HG02938 (cell line): Measurements from ENCODE around the gene TECR.
A peak's percentile ranks its signal among the peaks of the same experiment; 100 is the strongest.
"Not testable (repeated sequence)": the region's sequence is repeated elsewhere in the genome, so short reads cannot be mapped to it uniquely, and the experiment has no call there.

Experiments
- ATAC-seq: cut with Tn5 transposase; IDR thresholded peaks from one replicate; pipeline ENCODE4 v1.9.1; 2021; ENCODE audit warnings: mild to moderate bottlenecking, moderate library complexity; ENCODE audit not compliant: unreplicated experiment

TECR gene, protein sequence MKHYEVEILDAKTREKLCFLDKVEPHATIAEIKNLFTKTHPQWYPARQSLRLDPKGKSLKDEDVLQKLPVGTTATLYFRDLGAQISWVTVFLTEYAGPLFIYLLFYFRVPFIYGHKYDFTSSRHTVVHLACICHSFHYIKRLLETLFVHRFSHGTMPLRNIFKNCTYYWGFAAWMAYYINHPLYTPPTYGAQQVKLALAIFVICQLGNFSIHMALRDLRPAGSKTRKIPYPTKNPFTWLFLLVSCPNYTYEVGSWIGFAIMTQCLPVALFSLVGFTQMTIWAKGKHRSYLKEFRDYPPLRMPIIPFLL

DNA sequence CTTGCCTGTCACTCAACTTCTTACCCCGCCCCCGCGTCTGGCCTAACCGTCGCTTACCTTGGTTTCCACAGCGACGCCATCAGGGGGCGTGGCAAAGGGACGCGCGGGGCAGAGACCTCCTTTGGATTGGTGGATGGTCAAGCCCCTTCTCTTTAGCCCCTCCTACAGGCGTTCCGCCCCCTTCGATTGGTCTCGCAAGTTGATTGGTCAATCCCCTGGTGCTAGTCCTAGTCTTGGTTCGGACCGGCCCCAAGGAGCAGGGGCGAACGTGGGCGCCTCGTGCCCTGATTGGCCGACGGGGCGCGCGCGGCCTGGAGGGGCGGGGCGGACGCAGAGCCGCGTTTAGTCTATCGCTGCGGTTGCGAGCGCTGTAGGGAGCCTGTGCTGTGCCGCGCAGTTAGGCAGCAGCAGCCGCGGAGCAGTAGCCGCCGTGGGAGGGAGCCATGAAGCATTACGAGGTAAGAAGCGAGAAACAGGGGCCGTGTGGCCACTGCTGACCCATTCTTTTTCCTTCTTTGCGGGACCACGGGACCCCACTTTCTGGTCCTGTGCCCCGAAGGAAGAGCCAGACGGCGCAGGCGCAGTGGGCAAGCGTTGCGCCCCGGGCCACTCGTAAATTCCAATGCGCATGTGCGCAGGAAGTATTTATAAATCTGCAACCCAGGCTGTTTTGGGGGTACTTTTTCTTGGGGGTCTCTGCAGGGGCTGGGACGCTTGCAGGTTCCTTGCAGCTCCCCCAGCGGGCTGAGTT, at the start of gene TECR:
TECR (plus strand) TSS at position 341 of the 751 bp plus-strand sequence; CDS start at position 444, 103 bp downstream.
- peak; percentile 95 for ATAC-seq

DNA sequence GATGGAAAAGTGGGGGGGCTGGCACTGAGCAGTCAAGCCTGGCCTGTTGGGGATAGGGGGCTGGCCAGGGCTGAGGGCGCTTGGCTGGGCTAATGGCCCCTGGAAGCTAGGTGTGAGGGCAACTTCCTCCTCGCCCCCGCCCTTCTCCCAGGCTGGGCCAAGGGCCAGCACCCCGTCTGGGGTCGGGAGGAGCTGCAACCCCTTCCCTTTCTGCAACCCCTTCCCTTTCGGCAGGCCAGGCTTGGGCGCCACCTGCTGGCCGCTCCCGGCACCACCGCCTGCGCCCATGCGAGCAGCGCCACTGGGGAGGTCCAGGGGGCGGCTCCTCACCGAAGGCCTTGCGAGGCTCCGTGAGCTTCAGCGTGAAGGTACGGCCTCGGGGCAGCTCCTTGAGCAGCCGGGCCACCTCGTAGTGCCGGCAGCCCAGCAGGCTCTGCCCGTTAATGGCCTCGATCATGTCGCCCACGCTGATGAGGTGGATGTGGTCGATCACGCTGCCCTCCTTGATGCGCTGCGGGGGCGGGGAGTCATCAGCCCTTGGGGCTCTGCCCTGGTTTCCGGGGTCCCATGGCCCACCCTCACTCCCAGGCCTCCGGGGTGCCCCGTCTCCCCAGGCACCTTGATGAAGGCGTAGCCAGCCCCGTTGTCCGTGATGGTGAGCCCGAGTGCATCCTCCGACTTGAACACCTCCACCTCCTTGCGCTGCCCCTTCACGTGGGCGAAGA, 49.3 kb upstream of the TECR start:
- no peak for ATAC-seq

DNA sequence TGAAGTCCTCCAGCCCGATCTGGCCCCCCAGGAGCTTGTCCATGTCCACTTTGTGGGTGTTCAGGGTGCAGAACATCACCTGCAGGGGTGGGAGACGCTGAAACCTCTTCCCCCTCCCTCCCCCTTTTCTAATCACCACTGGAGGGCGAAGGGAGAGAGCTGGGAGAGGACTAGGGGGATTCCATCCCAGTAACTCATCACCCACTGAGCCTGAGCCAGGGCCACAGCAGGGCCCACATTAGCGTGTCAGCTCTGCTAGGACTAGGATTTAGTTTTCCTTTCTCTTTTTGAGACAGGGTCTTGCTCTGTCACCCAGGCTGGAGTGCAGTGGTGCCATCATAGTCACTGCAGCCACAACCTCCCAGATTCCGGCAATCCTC, 48.7 kb upstream of the TECR start:
- no peak for ATAC-seq

DNA sequence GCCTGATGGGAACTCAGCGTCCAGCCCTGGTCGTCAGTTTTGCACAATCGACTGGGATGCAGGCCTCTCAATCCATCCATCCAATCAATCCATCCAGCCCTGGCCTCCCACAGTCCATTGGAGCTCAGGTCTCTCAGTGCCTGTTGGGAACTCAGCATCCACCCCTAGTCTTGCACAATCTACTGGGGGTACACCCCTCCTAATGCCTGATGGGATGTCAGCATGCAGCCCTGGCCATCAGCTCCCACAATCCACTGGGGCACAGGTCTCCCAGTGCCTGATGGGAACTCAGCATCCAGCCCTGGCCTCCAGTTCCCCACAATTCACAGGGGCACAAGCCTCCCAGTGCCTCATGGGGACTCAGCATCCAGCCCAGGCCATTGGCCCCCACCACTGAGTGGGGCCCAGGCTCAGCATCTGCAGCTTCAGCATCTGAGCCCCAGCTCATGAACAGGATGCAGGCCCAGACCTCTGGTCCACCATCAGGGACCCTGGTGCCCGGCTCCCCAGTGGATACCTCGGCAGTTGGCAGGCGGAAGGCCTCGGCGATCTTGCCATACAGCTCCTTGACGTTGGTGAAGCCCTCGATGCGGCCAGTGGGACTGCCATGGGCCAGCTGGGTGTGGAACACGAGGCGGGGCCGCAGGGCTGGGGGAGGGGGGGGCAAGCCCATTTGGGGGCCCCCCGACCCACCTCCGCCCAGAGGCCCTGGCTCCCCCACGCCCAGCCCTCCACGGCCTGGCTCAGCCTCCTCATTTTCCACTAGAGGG, 47.0 kb upstream of the TECR start:
- ATAC-seq = no peak

DNA sequence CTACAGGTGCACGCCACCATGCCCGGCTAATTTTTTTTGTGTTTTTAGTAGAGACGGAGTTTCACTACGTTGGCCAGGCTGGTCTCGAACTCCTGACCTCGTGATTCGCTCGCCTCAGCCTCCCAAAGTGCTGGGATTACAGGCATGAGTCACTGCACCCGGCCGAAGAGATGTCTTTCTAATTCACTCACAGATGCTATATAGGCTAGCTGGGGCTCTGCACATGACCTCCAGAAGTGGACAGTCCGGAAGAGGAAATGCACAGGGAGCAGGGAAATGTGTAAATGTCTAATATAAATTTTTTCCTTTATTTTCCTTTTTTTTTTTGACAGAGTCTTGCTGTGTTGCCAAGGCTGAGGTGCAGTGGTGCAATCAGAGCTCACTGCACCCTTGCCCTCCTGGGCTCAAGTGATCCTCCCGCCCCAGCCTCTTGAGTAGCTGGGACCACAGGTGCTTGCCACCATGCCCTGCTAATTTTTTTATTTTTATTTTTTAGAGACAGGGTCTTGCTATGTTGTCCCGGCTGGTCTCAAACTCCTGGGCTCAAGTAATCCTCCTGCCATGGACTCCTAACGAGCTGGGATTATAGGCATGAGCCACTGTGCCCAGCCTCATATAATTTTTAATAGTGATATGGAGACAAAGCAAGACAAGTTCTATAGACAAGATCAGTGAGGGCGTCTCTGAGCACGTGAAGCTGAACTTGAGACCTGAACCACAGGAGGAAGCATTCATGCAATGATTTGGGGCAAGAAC, 41.8 kb upstream of the TECR start:
- ATAC-seq = no peak

DNA sequence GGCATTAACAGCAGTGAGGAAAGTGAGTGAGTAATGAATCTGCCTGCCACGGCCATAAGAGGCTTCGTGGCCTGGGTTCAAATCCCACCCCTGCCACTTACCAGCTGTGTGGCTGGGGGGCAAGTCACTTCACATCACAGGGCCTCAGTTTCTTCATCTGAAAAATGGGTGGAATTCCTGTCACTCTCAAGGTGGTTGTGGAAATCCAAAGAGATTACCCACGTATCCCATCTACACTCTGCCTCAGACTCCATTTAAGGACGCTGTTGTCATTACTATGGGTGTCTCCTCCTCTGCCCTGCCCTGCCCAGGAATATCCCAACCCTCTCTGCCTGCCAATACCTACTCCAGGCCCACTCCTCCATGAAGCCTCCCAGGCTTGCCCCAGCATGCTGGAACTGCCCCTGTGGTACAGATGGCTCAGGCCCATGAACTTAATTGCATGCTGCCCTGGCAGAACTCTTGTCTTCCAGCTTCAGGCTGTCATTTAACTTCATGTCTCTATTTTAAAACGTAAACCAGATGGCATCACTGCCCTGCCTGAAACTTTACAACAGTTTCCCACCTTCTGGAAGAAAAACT, 36.5 kb upstream of the TECR start:
- no peak for ATAC-seq

DNA sequence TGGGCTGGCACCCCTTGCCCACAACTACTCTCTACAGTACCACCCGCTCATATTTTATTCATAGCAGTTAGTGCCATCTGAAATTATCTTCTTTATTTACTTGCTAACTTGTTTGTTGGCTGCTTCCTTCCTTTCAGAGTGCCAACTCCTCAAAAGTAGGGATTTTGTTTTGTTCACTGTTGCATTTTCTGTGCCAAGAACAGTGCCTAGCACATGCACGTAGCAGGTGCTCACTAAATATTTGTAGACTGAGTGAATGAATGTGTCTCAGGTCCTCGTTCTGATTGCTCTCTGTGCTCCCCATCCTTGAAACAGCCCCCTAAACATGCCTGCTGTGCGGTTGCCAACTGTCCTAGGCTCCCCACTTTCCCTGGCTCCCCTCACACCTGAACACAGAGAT, 35.0 kb upstream of the TECR start:
- no peak for ATAC-seq

DNA sequence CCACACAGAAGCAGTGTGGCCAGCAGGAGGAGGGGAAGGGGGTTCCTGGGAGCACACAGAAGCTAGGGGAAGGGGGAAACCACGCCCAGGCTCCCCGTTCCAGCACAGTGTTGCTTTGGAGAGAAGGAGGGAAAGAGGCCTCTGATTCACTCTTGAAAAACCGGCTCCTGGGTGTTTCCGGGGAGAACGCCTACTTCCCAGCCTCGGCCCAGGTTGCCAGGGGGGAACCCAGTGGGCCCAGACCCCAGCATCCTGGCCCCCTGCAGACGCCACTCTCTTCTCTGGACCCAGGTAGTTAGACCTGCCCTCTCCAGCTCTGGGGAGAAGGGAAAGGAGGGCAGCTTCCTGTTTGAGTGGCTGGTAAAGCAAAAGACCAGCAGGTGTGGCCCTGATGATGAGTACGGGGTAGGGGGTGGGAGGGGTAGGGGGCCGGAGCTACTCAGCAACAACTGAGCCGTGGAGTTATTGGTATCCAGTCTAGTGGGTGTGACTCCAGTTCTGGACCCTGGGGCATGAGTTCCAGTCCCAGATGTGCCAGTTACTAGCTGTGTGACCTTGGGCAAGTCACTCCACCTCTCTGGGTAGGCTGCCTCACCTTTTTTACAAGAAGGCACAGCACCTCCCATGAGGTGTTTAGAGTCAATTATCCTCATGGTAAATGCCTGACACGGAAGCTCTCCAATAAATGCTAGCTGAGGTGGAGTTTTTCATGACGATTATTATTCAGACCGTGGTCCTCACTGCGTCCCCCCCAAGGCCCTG, 34.3 kb upstream of the TECR start:
- ATAC-seq = no peak

DNA sequence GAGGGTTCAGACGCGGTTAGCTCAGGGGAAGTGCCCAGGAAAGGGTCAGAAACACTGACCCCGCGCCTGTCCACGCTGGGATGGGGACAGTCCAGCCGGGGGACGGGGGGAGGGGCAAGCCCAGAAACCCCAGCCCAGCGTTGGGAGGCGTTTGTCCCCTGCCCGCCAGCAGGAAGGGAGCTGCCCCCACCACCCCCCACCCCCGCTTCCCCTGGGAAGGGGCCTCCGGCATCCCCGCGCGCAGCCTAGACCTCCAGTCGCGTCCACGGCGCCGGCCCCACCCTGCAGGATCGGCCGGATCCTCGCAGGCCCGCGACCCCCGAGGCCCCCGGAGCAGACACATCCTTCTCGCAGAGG, 33.7 kb upstream of the TECR start:
- no peak for ATAC-seq

DNA sequence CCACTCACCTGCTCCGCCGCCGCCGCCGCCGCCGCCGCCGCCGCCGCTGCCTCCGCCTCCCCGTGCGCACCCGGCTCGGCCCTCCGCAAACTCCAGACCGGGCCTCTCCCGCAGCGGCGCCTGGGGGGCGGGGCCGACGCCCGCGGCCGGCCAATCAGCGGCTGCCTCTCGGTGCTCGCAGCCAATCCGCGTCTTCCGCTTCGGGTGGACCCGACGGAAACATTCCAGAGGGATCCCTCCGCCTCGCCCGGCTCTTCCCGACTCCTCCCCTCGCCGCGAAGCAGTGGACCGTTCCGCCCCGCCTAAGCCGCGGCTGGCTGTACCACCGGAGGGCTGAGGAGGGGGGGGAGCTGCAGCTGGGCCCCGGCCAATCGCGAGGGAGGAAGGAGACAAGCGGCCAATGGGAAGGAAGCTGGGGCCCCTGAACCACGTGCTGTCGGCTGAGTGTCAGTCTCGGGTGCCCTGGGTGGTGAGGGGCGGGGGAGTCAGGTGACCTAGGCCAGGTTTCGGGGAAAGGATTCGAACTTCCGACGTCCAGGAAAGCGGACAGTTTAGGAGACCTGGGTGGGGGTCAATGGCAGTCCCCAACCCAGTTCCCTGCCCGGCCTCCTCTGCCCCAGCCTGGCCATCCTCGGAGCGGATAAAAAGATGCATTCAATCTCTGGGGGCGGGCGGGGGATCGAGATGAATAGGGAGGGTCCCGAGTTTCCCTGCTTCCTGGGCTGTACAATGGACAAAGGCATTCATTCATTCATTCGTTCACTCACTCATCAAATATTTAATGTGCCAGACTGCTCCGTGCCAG, 33.2 kb upstream of the TECR start, which contains the start of gene GIPC1:
GIPC1 (minus strand) TSS at position 99 of the 805 bp plus-strand sequence. CDS start 13,151 bp downstream, outside the sequence.
- no peak for ATAC-seq

DNA sequence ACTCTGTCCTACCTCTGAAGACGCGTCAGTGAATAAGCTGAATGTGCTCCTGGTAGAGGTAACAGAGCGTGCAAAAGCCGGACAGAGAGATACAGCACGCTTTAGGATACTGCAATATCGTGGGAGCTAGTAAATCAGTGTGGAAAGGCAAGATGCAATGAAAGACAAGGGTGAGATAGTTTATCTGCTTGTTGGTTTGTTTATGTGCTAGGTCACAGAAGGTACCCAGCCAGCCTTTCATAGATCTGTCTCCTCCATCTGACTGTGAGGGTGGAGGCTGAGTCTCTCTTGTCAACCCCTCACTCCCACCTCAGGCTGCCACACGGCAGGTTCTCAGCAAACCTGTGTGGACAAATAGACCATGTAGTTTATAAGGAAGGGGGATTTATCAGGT, 32.6 kb upstream of the TECR start:
- ATAC-seq = no peak

DNA sequence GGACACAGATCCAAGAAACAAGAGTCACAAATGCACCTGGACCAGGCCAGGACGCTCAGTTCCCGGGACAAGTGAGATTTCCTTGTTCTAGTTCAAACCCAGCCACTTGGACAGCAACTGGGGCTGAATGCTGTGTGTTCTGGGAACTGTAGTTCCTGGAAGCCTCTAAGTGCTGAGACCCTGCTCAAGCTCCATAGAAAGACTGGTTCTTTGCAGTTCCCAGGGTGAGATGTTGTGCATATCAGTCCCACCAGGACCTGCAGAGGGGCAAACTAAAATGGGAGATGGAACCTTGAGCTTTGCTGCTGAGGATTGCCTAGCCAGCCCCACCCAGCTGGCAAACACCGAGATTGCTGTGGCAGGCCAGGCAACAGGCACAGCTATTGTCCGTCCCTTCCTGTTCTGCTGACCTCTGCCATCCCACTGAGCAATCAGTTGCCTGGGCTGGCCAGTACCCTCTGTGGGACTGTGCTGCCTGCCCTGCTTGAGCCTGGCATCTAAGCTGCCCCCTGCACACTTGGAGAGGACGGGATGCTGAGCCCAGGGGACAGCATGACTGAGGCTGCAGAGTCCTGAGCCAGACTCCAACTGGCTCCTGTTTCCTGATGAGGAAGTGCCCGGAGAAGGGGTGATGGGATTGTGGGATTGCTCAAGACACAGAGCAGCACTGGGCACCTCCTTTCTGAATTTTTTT, 32.0 kb upstream of the TECR start:
- ATAC-seq = no peak

DNA sequence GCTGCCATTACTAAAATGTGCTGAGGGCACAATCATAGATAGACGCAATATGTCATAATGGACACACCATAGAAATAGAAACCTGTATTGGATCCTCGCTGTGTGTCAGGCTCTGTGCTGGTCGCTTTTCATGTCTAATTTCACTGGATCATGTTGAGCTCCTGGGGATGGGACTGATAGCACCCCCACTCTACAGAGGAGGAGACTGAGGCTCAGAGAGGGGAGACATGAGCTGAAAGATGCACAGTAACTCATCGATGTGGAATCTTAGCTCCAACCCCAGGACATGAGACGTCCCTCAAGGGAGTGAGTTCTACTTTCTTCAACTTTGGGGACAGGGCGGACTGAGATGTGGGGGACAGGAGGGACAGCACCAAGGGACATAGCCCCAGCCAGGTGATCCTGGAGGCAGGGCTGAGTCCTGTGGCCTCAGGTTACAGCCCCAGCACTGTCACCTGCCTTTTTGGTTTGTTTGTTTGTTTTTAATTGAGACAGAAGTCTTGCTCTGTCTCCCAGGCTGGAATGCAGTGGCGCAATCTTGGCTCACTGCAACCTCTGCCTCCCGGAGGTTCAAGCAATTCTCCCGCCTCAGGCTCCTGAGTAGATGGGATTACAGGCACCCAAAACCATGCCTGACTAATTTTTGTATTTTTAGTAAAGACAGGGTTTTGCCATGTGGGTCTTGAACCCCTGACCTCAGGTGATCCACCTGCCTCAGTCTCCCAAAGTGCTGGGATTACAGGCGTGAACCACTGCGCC, 26.9 kb upstream of the TECR start:
- ATAC-seq = no peak

DNA sequence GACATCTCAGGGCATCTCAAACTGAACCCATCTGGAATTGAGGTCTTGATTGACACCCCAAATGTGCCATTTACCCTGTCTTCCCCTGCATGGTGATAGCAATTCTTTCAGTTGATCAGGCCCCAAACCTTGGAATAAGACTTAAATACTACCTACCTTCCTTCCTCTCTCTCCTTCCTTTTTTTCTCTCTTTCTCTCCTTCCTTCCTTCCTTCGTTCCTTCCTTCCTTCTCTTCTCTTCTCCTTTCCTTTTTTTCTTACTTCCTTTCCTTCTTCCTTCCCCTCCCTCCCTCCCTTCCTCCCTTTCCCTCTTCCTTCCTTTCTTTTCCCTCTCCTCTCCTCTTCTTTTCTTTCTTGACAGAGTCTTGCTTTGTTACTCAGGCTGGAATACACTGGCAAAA, 26.1 kb upstream of the TECR start:
- ATAC-seq = no peak

DNA sequence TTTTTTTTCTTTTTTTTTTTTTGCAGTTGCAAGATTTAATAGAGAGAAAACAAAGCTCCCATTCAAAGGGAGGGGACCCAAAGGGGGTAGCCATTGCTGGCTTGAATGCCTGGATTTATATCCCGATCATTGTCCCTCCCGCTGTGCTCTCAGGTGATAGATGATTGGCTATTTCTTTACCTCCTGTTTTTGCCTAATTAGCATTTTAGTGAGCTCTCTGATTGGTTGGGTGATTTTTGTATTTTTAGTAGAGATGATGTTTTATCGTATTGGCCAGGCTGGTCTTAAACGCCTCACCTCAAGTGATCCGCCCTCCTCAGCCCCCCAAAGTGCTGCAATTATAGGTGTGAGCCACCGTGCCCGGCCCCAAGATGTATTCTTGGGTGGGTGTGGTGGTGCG, 24.8 kb upstream of the TECR start:
- not testable (repeated sequence) for ATAC-seq

DNA sequence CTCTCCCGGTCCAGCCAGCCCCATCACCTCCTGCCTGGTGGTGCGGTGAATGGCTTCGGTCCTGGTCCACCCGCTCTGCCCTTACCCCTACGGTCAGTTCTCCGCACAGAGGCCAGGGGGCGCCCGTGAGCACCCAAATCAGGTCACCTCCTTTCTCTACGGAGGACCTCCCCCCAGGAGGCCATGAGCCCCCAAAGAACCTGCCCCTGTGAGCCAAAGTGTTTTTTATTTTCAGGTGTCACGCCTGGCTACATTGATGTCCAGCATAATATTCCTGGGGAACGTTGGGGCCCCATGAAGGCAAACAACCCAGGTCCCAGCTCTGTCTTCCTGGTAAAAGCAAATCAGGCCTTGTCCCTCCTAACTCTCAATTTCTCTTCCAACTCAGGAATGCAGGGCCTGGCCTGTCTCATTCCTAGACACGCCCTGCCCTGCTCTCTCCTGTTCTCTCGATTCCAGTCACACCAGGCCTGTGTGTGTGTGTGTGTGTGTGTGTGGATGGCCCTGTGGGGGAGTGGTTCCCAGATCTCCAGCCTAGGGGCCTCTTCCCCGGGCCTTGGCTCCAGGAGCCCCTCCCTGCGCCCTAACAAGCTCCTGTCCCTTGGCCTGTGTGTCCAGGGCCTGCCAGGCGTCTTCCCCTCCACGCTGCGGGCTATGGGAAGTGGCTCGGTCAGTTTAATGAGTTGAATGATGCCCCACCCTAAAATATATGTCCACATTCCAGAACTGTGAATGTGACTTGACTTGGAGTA, 23.7 kb upstream of the TECR start:
- no peak for ATAC-seq
